ENCODE data around the gene ACOX2. TPM values are rescaled to one million over a fixed set of nuclear protein-coding genes. Genes with fewer than 3 reads are reported as not detected.
"Not testable (repeated sequence)": the region's sequence is repeated elsewhere in the genome, so short reads cannot be mapped to it uniquely, and the experiment has no call there.

ACOX2 gene
- total RNA-seq, 1 donor from 2014 or later: 20.1 TPM

GRCh38 chr3:58531555-58531954 is 5.4 kb downstream of the ACOX2 start:
- no peaks in the 10 kb centered on the region for H3K27me3 ChIP-seq
- H3K36me3 ChIP-seq: no peaks in the 10 kb centered on the region
- no peak for TF ChIP-seq CTCF (IDR thresholded peaks at IDR 0.05)
- DNase-seq (no peak), ATAC-seq (no peak)
- H3K9me3 ChIP-seq: no peaks in the 10 kb centered on the region
- H3K4me3 ChIP-seq: no peak overlapping the region
- peaks cover 11% of the 10 kb centered on the region for H3K4me1 ChIP-seq
- intact Hi-C loops (cut with DNase I): no loop called here
- no peak overlapping the region for H3K27ac ChIP-seq

GRCh38 chr3:58530354-58530865 is 6.6 kb downstream of the ACOX2 start:
- no peaks in the 10 kb centered on the region for H3K36me3 ChIP-seq
- no peaks in the 10 kb centered on the region for H3K9me3 ChIP-seq
- H3K27ac ChIP-seq: no peak overlapping the region
- DNase-seq (no peak), ATAC-seq (no peak)
- no peak overlapping the region for H3K4me3 ChIP-seq
- no peak for TF ChIP-seq CTCF (IDR thresholded peaks at IDR 0.05)
- no peaks in the 10 kb centered on the region for H3K27me3 ChIP-seq
- intact Hi-C loops (cut with DNase I): no loop called here
- H3K4me1 ChIP-seq: no peaks in the 10 kb centered on the region

- ATAC-seq (no peak), DNase-seq (no peak)
- Histone ChIP-seq H3K27ac (no peak overlapping the region), H3K4me3 (no peak overlapping the region), H3K9me3 (no peaks in the 10 kb centered on the region), H3K36me3 (no peaks in the 10 kb centered on the region), H3K27me3 (no peaks in the 10 kb centered on the region), H3K4me1 (no peaks in the 10 kb centered on the region)
- TF ChIP-seq CTCF (IDR thresholded peaks at IDR 0.05): no peak
- intact Hi-C loops (cut with DNase I): no loop called here
These were observed 7.3 kb downstream of the ACOX2 start for GRCh38 chr3:58529516-58530353.

GRCh38 chr3:58528629-58529028 is 8.4 kb downstream of the ACOX2 start:
- intact Hi-C loops (cut with DNase I): no loop called here
- Histone ChIP-seq H3K36me3 (no peaks in the 10 kb centered on the region), H3K27me3 (no peaks in the 10 kb centered on the region), H3K9me3 (no peaks in the 10 kb centered on the region), H3K4me1 (no peaks in the 10 kb centered on the region), H3K4me3 (no peak overlapping the region), H3K27ac (no peak overlapping the region)
- DNase-seq (no peak), ATAC-seq (peak; percentile 30)
- no peak for TF ChIP-seq CTCF (IDR thresholded peaks at IDR 0.05)

- H3K4me3 ChIP-seq; intact Hi-C loops (cut with DNase I); H3K27ac ChIP-seq; H3K4me1 ChIP-seq; H3K36me3 ChIP-seq; H3K9me3 ChIP-seq; ATAC-seq; DNase-seq; H3K27me3 ChIP-seq: not testable (repeated sequence)
These were observed 9.6 kb downstream of the ACOX2 start for GRCh38 chr3:58527440-58527839.

GRCh38 chr3:58526515-58526957 is 10.5 kb downstream of the ACOX2 start:
- Histone ChIP-seq H3K9me3 (no peaks in the 10 kb centered on the region), H3K27ac (no peak overlapping the region), H3K27me3 (no peaks in the 10 kb centered on the region), H3K4me3 (no peak overlapping the region), H3K4me1 (no peaks in the 10 kb centered on the region), H3K36me3 (no peaks in the 10 kb centered on the region)
- DNase-seq: no peak
- intact Hi-C loops (cut with DNase I): no loop called here
- TF ChIP-seq CTCF (IDR thresholded peaks at IDR 0.05): no peak
- peak; percentile 77 for ATAC-seq
